GM18498 (cell line): ENCODE measurements around the gene EMX2.
"Not testable (repeated sequence)": the region's sequence is repeated elsewhere in the genome, so short reads cannot be mapped to it uniquely, and the experiment has no call there.

Experiments used
- ATAC-seq: cut with Tn5 transposase; IDR thresholded peaks from one replicate; pipeline ENCODE4 v1.9.1; 2021; ENCODE audit warnings: mild to moderate bottlenecking, moderate library complexity; ENCODE audit not compliant: unreplicated experiment

Gene EMX2

DNA sequence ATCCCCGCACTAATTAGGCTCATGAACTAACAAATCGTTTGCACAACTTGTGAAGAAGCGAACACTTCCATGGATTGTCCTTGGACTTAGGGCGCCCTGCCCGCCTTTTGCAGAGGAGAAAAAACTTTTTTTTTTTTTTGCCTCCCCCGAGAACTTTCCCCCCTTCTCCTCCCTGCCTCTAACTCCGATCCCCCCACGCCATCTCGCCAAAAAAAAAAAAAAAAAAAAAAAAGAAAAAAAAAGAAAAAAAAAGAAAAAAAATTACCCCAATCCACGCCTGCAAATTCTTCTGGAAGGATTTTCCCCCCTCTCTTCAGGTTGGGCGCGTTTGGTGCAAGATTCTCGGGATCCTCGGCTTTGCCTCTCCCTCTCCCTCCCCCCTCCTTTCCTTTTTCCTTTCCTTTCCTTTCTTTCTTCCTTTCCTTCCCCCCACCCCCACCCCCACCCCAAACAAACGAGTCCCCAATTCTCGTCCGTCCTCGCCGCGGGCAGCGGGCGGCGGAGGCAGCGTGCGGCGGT, at the start of gene EMX2:
Gene EMX2 (plus strand): TSS at position 41 of the 519 bp plus-strand sequence. CDS start 522 bp downstream, outside the sequence.
- no peak for ATAC-seq

DNA sequence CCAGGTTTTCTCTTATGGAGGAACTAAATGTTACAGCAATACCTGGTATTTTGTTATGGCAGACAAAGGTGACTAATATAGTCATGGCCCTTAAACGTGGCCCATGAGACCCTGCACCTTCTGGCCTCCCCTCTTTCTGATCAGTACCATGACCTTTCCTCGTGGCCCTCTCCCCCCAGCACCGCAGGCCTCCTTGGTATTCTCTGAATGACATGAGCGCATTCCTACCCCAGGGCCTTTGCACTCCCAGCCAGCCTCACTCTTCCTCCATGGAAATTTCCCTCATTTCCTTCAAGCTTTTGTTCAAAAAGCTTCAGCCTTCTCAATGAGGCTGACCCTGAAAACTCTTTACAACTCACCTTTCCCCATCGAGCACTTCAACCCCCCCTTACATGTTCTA, 46.5 kb upstream of the EMX2 start:
- ATAC-seq, result no peak

DNA sequence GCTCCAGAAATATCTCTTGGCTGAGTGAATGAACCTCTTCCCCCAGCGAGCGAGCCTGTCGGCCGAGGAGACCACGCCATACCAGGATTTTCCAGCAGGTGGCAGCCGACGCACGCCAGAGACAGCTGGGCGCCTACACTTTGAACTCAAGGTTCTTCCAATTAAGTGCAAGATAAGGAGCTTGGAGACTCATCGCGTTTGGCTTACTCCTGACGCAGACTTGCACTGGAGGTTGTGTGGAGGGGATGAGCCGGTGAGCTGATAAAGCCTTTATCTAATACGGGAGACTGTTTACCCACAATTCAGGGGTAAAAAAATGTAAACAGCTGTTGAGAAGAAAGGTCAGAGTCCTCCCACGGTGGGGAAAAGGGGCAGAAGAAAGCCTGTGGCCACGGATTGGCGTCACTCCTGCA, 45.9 kb upstream of the EMX2 start:
- peak; percentile 91 for ATAC-seq

DNA sequence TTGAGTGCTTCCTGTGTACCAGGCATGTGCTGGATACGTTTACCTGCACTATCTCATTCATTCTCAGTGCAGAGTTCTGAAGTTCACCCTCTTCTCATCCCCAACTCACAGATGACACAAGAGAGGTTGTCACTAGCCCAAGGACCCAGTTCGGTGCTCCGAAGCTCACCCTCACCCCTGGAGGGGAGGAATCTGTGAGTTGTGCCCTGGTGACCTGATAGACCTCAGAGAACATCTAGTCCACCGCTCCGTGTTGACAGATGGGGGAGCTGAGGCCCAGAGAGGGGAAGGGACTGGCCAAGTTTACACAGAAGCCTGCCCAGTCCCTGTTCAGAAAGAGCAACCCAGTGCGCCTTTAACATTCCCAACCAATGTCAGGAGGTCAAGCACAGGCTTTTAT, 44.8 kb upstream of the EMX2 start:
- no peak for ATAC-seq

DNA sequence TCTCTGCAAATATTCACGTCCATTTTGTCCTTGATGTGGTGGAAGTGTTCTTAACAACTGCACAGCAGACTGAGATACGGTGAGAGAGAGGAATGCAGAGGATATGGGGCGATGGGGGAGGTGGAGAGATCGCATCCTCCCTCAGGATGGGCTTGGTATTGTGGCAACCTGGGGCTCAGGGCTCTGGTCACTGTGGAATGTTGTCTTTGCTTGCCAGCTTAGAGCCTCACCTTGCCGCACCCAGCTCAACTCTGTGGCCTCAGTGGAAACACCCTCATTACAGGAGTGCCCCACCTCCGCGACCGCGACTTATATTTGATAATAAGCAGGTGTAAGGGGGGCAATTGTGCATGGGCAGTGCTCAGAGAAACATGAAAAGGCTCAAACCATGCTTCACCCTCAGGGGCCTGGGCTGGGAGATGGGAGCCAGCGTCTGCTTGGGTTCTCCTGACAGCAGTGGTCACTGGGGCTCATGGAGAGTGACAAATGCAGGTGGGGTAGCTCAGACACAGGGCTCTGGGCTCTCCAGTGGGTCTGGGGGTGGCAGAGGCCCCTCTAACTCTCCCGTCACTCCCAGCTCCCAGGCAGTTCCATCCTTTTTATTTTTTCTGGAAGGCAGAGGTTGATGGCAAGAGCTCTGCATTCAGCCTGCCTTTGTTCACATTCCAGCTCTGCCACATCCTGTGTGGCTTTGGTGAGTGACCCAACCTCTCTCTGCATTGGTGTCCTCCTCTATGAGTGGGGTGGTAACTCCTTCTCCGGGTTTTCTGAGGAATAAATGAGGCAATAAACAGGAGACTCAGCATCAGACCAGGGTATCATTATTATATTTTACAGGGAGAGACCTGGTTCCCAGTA, 43.1 kb upstream of the EMX2 start:
- ATAC-seq, result no peak

DNA sequence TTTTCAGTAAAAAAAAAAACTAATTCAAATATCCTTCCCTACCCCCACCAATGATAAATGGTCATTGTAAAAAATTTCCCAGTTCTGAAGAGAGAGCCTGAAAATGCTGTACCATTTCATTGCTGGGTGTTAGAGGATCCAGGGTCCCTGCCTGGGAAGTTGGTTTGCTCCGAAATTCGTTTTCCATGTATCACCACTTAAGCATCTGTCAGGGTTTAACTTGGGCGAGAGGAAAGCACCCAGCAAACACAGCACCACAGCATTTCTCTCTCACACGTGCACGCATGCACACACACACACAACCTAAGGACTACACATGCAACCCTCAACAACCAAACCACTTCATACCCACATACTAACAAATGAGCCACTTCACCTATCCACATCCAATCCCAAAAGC, 42.1 kb upstream of the EMX2 start:
- no peak for ATAC-seq

DNA sequence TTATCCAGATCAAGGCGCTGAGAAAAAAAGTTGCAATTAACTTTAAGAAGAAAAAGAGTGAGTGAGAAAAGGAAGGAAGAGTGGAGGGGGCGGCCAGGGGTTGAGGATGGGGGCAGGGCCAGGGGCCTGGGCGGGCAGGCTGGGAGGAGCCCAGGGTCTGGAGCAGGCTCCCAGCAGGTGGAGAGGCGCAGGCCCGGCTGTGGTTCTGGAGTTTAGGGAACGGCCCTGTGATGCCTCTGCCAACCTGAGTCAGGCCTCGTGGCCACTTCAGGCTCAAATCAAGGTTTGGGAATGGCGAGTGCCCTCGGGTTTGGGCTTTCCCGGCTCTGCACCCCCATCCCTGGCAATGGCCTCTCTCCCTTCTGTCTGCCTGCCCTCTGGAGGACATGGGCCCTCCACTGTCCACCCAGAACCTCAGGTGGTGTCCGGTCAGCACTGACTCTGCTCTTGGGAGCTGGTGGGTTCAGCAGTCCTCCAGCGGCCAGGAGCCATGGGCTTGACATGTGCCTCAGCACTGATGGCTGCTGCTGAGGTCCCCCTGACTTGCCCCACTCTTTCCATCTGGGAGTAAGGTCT, 41.0 kb upstream of the EMX2 start:
- no peak for ATAC-seq

DNA sequence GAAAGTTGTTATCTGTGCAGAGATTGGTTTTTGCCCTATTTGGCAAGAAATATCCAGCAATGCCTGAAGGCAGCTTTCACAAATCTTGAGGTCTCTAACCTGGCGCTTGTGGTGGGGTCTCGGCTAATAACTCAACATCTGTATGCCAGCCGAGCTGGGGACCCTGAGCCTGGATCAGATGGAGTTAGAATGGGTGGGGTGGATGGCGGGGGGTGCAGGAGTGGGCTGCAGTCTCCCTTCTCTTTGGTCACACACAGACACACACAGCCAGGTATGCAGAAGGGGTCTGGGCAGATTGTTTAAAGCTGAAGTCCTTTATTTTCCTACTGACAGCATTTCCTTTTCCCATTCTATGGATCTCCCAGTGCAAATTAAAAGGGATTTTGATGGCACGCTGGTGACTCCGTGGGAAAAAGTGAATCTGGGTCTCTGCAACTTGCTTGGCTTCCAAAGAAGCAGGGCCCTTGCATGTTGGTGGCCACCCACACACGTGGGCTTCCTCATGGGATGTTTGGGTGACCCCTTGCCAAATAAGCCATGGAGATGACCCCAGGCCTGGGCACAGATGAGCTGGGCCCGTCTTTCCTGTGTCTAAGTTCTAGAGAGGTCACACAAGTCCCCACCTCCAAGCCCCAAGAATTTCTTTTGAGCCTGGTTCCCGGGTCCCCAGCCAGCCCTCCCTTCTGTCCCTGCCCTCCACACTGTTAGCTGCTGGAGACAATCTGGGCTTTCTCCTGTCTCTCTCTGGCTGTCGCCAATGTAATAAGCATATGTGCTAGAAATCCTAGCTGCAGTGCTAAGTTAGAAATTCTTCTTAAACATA, 39.9 kb upstream of the EMX2 start:
- peak; percentile 31 for ATAC-seq

DNA sequence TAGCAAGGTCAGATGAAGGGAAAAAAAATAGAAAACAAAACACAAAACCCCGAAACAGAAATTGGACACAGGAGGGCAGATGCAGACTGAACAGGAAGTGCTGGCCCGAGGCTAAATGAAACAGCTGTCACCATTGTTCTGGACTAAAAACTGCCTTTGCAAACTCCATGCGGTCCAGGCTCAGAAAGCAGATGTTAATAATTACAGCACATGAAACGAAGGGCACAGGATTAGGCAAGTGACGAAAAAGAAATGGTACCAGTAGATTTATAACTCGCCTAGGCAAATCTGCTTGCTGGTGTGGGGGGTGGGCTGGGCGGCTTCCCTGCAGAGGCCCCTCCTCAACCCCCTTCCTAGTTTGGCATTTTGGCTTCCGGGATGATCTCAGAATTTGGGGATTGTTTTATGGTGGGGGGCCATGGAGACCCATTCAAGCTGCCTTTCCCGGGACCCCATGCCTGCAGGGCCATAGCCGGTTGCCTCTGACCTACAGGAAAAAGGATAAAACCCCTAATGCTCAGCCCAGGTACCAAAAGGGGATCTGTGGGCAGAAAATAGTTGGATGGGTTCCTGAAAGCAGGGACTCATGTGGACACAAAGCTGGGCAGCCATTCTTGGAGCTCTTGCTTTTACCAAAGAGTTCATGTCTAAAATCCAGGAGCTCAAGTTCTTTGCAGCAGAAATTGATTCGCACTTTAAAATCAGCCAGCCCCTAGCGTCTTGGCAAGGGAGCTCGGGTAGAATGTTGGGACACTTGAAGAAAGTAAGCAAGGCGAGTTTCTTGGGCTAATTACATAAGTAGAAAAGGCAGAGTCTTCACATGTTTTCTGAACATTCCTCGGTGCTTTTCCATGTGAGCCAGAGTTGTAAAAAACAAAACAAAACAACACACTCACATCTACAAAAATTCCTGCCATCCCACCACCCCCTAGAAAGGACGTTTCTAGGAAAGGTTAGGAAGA, 39.0 kb upstream of the EMX2 start:
- peak; percentile 91 for ATAC-seq

DNA sequence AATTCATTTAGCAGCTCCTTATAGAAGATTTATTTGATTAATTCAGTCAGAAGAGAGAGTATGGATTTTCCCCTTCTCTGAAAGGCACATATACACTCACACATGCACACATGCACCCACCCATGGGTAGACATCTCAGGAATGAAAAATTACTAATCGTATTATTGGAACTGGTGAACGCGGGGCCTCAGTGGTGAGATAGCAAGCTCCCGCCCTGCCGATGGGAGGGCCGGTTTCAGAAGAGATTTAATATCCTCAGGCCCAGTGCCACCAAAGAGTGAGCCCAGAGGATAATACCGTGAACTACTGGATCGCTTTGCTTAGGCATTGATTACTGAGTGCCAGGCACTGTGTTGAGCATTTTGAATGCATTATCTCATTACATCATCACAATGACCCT, 38.0 kb upstream of the EMX2 start:
- no peak for ATAC-seq

DNA sequence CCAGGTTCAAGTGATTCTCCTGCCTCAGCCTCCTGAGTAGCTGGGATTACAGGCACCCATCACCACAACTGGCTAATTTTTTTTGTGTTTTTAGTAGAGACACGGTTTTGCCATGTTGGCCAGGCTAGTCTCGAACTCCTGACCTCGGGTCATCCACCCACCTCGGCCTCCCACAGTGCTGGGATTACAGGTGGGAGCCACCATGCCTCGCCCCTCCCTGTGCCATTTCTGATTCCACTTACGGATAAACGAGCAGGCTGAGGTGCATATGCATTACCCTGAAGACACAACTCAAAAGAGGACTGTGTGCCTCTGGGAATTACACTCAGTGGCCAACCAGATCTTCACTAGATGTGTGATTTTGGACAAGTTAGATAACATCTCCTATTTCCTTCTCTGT, 35.5 kb upstream of the EMX2 start:
- not testable (repeated sequence) for ATAC-seq

DNA sequence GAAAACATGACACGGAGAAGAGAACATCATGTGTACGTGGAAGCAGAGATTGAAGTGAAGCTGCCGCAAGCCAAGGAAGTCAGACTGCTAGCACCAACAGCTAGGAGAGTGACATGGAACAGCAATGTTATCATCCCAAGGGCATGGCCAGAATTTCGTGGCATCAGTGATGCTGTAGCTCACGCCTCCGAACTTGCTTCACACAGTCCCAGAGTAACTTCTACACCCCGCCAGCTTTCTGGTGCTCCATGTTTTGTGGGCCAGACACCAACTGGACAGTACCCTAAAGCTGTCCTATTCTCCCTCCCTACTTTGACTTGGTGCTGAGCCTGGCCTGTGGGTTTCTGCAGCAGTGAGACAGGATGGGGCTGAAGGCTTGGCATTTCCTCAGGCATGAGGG, 33.0 kb upstream of the EMX2 start:
- ATAC-seq, result no peak

DNA sequence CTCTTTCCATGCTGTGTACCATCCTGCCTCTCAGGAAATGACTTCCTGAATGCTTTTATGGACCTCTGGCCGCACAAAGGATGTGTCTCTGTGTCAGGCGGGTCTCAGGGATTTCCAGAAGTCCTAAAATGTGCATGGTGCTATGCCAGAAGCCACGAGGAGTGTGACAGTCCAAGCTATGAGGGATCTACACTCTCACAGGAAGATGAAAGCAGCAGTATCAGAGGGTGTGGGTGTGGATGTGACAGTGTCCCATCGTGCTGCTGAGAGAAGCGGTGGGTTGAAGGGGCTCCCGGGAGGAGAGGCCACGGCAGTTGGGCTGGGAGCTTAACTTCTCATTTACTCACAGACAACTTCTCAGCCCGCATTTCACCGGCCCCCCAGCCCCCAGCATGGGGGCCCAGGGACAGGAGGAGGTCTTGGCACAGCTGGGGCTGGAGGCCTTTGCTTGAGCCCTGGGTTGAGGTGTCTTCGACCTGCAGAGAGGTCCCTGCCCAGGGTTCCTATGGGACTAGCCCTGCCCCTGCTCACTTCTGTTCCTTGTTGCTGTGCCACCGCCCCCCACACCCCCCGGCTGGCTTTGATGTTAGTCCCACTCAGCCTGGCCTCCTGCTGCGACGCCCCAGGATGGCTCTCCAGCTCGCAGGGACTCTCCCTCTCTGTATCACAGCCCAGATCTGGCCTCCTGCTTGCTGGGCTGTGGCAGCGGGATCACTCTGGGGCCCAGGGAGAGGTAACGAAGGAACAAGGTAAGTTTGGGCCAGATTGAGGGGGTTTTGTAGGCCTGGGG, 30.8 kb upstream of the EMX2 start:
- no peak for ATAC-seq

DNA sequence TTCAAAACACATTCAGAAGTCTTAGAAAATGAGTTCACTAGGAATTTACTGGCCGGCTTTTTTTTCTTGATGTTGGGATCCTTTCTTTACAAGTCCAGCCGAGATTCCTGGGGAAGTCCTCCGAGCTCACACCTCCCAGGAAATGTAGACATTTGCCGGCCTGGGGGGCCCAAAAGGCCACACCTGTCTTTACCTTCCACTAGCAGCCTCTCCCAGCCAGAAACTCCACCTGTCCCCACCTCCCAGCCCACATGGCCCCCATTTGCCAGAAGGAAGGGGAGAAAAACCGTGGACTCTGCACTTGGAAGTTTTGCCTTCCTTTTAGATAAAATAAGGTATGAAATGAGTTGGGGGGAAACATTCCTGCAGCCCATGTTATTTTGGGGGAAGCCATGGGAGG, 27.6 kb upstream of the EMX2 start:
- no peak for ATAC-seq

DNA sequence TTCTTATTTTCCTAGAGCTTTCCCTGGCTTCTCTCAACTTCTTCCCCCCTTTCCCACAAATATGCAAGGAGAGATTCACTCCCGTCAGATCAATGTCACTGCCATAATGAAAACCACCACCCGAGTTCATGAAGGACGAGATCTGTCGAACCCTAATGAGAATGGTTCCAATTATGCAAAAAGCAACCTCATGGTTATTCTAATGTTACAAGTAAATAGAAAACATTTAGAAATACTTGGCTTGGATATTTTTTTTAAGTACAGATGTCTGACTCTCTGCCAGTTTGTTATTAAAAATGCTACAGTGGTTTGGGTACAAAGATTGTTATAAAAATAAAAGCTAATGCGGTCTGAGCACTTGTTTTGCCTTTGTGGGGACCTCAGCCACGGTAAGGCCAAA, 25.9 kb upstream of the EMX2 start:
- ATAC-seq, result no peak

DNA sequence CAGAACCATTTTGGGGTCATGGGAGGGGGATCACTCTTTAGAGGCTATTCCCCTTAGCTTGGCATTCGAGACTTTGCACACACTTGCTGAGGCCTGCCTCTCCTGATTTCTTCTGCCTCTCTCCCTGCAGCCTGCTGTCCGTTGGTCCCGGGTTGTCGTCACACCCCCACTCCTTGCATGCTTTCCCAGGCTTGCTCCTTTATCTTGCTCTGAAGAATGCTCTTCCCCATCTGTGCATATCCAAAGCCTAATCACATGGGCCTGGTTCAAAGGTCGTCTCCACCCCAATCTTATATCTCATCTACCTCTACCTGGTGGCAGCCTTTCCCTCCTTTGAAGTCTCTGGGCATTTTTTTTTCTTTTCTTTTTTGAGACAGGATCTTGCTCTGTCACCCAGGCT, 24.3 kb upstream of the EMX2 start:
- ATAC-seq, result no peak

DNA sequence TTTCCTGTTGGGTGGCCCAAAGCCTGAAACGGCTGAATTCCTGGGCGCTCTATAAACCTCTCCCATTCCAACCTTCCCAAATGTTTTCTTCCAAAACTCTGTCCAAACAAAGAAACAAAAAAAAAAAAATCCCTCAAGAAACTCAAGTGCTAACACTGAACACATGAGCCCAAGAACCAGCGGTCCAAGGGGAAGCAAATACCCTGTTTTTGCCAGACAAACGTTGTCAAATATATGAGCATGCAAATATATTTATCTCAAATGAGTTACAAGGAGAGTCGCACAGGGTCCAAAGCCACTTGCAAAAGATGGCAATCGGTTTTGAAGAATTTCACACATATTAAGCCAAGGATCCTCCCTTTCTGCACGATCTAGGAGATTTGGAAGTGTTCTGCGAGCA, 23.3 kb upstream of the EMX2 start:
- no peak for ATAC-seq

DNA sequence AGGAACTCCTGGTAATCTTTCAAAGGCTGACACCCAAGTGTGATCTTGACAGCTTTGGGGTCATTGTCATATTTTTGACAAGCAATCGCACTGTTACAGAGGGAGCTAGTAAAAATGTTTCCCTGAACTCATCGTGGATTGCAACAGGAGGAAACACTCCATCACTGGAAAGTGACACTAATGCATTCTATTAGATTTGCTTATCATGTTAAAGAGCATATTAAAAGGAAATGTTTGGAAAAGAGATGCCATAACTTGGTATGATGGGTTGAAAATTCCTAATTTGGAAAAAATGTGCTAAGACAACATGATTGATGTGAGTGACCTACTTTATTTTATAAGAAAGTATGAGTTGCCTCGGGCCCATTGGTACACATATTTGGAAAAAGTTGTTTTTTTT, 22.7 kb upstream of the EMX2 start:
- ATAC-seq, result no peak

DNA sequence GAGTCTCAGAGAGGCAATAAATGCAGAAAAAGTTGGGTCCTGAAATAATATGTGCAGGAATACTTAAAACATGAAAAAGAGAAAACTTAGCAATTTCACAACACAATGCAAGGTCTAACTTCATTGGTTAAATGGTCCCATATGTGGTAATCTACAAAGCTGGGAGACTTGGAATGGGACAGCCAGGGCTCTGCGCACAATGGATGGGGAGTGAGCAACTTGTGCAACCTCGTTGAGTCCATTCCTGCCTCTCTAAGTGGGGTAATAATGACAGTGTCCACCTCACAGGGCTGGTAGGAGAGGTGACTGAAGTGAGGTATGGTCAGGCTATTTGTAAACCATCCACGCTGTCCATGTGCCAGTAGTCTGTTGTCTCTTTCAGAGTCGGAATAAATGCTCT, 11.8 kb upstream of the EMX2 start:
- no peak for ATAC-seq
